IPS DF 6.9 (cell line): ENCODE data around the gene HECW1.

Experiments
- DNase-seq: peaks from one replicate; pipeline ENCODE4 v3.0.0-alpha.2; 2013; ENCODE audit warnings: low read depth, low spot score
- H3K27ac ChIP-seq: one replicate; pipeline ENCODE4 v1.5.1; 2013; ENCODE audit warnings: low read length, control low read depth
- H3K27me3 ChIP-seq: 2 replicates; pipeline ENCODE4 v1.6.1; 2013; ENCODE audit warnings: mild to moderate bottlenecking, low read length; ENCODE audit not compliant: control insufficient read depth, insufficient read depth
- H3K36me3 ChIP-seq: 2 replicates; pipeline ENCODE4 v1.6.1; 2013; ENCODE audit warnings: low read length; ENCODE audit not compliant: control insufficient read depth, insufficient read depth
- H3K4me1 ChIP-seq: 2 replicates; pipeline ENCODE4 v1.6.1; 2013; ENCODE audit warnings: low read length; ENCODE audit not compliant: control insufficient read depth, insufficient read depth
- H3K4me3 ChIP-seq: 2 replicates; pipeline ENCODE4 v1.5.1; 2013; ENCODE audit warnings: mild to moderate bottlenecking, low read length
- H3K9me3 ChIP-seq: 2 replicates; pipeline ENCODE4 v1.6.1; 2013; ENCODE audit warnings: low read length, inconsistent platforms; ENCODE audit not compliant: control insufficient read depth, insufficient read depth
- WGBS: extraction: QIAGEN DNeasy Blood & Tissue Kit; methylation state at CpG from one replicate; pipeline ENCODE4 v1.1.7; 2013; ENCODE audit warnings: mixed read lengths, missing lambda C conversion rate; ENCODE audit not compliant: insufficient read length, insufficient coverage; 5-methylcytosine and 5-hydroxymethylcytosine counted together

The HECW1 gene

GRCh38 chr7:43111630-43112458, 603 bp upstream of the HECW1 start:
- peaks cover 1% of the 10 kb centered on the region; the same call in 1 of the 2 replicates for H3K27me3 ChIP-seq

GRCh38 chr7:43112941-43113621, 634 bp downstream of the HECW1 start:
- Histone ChIP-seq H3K9me3 (no peaks in the 10 kb centered on the region), H3K4me3 (peak overlapping the region; percentile 75), H3K27me3 (peaks cover 1% of the 10 kb centered on the region; the same call in 1 of the 2 replicates), H3K27ac (no peak overlapping the region), H3K4me1 (no peaks in the 10 kb centered on the region; the same call in 1 of the 2 replicates), H3K36me3 (no peaks in the 10 kb centered on the region)
- no CpG with 5 or more reads among the region's 64 CpGs for WGBS
- DNase-seq: no peak

More at GRCh38 chr7:43111630-43112458, 603 bp upstream of the HECW1 start:
- WGBS: no CpG with 5 or more reads among the region's 17 CpGs
- Histone ChIP-seq H3K4me1 (no peaks in the 10 kb centered on the region; the same call in 1 of the 2 replicates), H3K27ac (no peak overlapping the region), H3K36me3 (no peaks in the 10 kb centered on the region), H3K9me3 (no peaks in the 10 kb centered on the region), H3K4me3 (peak overlapping the region; percentile 75; the same call in 1 of the 2 replicates)
- no peak for DNase-seq

- WGBS: no CpG with 5 or more reads among the region's 36 CpGs
- Histone ChIP-seq H3K9me3 (no peaks in the 10 kb centered on the region), H3K4me3 (peak overlapping the region; percentile 75), H3K36me3 (no peaks in the 10 kb centered on the region), H3K4me1 (no peaks in the 10 kb centered on the region), H3K27ac (no peak overlapping the region), H3K27me3 (peaks cover 1% of the 10 kb centered on the region; the same call in 1 of the 2 replicates)
- DNase-seq: no peak
These were observed 1.4 kb downstream of the HECW1 start for GRCh38 chr7:43113622-43114457.

- peak overlapping the region; percentile 75; the same call in 1 of the 2 replicates for H3K4me3 ChIP-seq
- H3K4me1 ChIP-seq: 0 out of 2 replicates have a peak, but pooled peaks cover 1% of the 10 kb centered on the region
- no peak overlapping the region for H3K27ac ChIP-seq
- H3K27me3 ChIP-seq: peaks cover 1% of the 10 kb centered on the region; the same call in 1 of the 2 replicates
- H3K36me3 ChIP-seq: no peaks in the 10 kb centered on the region
- no peak for DNase-seq
- WGBS: no CpG with 5 or more reads among the region's 3 CpGs
- no peaks in the 10 kb centered on the region for H3K9me3 ChIP-seq
These were observed 2.0 kb downstream of the HECW1 start for GRCh38 chr7:43114458-43114780.

GRCh38 chr7:43116451-43116850, 4.0 kb downstream of the HECW1 start:
- Histone ChIP-seq H3K36me3 (no peaks in the 10 kb centered on the region), H3K9me3 (no peaks in the 10 kb centered on the region), H3K27me3 (no peaks in the 10 kb centered on the region; the same call in 1 of the 2 replicates), H3K4me3 (no peak overlapping the region), H3K27ac (no peak overlapping the region), H3K4me1 (peaks cover 5% of the 10 kb centered on the region; the same call in 1 of the 2 replicates)
- WGBS: no CpG with 5 or more reads among the region's 2 CpGs
- DNase-seq: no peak

- H3K27me3 ChIP-seq: no peaks in the 10 kb centered on the region
- no CpG with 5 or more reads among the region's 1 CpG for WGBS
- H3K4me1 ChIP-seq: peaks cover 5% of the 10 kb centered on the region; the same call in 1 of the 2 replicates
These were observed 4.6 kb downstream of the HECW1 start for GRCh38 chr7:43117095-43117494.

GRCh38 chr7:43117861-43118260, 5.4 kb downstream of the HECW1 start:
- H3K4me1 ChIP-seq: peaks cover 5% of the 10 kb centered on the region; the same call in 1 of the 2 replicates
- DNase-seq: no peak
- no peak overlapping the region for H3K27ac ChIP-seq
- no peak overlapping the region for H3K4me3 ChIP-seq
- H3K36me3 ChIP-seq: no peaks in the 10 kb centered on the region
- H3K9me3 ChIP-seq: no peaks in the 10 kb centered on the region
- WGBS: no CpG with 5 or more reads among the region's 4 CpGs
- H3K27me3 ChIP-seq: no peaks in the 10 kb centered on the region

More at GRCh38 chr7:43117095-43117494, 4.6 kb downstream of the HECW1 start:
- no peaks in the 10 kb centered on the region for H3K9me3 ChIP-seq
- H3K4me3 ChIP-seq: no peak overlapping the region
- H3K36me3 ChIP-seq: no peaks in the 10 kb centered on the region
- H3K27ac ChIP-seq: no peak overlapping the region
- no peak for DNase-seq

GRCh38 chr7:43118313-43118712, 5.9 kb downstream of the HECW1 start:
- H3K9me3 ChIP-seq: no peaks in the 10 kb centered on the region
- no peaks in the 10 kb centered on the region for H3K36me3 ChIP-seq
- H3K4me1 ChIP-seq: peaks cover 5% of the 10 kb centered on the region; the same call in 1 of the 2 replicates
- WGBS: 100% methylated on average over 2 of the region's 4 CpGs
- no peak overlapping the region for H3K27ac ChIP-seq
- no peaks in the 10 kb centered on the region for H3K27me3 ChIP-seq
- no peak overlapping the region for H3K4me3 ChIP-seq
- no peak for DNase-seq

GRCh38 chr7:43119371-43120075, 7.1 kb downstream of the HECW1 start:
- no CpG with 5 or more reads among the region's 12 CpGs for WGBS
- Histone ChIP-seq H3K4me3 (no peak overlapping the region), H3K36me3 (no peaks in the 10 kb centered on the region), H3K4me1 (peaks cover 5% of the 10 kb centered on the region; the same call in 1 of the 2 replicates), H3K27me3 (no peaks in the 10 kb centered on the region), H3K9me3 (no peaks in the 10 kb centered on the region), H3K27ac (no peak overlapping the region)
- DNase-seq: no peak
